Stimulated activated CD8-positive, alpha-beta memory T cell treated with anti-CD3 and anti-CD28 coated beads, Interleukin-2, amount 100 ng/mL, for 48 hours (primary cell): ENCODE results near the gene FYN.

Experiments
- DNase-seq, 2 donors: peaks; one replicate each; pipeline ENCODE4 v3.0.0-alpha.2; 2020; ENCODE audit warnings: low read depth in 2 of 2

The FYN gene

DNA sequence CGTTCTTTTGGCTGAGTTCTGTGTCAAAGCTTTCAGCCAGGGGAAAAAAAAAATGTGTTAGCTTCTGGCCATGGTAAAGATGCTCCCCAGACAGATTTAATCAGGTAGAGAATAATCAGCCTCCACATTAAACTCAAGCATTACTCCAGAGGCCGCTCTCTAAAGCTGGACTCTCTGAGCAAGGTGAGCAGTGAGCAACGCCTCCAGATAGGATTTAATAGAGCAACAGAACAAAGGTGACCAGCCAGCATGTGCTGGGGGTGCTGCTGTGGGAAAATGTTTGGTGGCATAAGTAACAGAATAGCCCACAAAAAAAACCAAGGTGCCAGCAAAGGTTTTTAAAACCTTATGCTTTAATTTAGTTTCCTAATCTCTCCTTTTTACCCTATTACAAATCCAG, 164.1 kb downstream of the FYN start:
- no peak for DNase-seq

GRCh38 chr6:111707773-111708172, 165.5 kb downstream of the FYN start:
- no peak for DNase-seq

- DNase-seq, result no peak
Observed at GRCh38 chr6:111706841-111707391, 166.3 kb downstream of the FYN start.

DNA sequence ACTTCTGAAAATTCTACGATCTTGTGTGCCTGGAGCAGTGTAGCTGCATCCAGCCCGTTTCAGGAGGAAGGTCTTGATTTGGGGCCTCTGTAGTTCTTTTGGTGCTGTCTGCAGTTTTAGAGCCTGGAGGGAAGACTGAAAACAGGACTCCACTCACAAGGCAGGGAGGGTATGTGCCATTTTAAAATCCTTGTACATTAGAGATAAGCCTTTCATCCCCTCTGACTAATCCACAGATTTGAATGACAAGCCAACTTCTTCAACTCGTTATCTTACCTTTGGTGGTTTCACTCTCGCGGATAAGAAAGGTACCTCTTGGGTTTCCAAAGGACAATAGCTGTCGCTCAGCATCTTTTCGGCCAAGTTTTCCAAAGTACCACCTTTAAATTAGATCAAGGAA, 169.5 kb downstream of the FYN start:
- no peak for DNase-seq

DNA sequence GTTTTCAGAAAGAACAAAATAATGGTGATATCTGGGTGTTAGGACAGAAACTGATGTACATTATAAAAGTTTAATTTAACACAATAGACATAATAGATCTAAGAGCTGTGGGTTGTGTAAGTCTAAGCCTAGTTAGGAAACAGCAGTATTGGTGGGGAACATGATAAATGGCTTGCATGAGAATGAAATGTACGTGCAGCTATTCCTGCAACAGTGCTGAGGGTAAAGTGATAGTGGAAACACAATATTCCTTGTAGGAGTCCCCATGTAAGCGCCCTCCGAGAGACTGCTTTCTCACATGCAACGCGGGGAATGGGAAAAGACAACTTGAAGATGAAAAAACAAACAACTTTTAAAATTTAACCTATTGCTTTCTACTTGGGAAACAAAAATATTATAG, 171.0 kb downstream of the FYN start:
- no peak for DNase-seq

DNA sequence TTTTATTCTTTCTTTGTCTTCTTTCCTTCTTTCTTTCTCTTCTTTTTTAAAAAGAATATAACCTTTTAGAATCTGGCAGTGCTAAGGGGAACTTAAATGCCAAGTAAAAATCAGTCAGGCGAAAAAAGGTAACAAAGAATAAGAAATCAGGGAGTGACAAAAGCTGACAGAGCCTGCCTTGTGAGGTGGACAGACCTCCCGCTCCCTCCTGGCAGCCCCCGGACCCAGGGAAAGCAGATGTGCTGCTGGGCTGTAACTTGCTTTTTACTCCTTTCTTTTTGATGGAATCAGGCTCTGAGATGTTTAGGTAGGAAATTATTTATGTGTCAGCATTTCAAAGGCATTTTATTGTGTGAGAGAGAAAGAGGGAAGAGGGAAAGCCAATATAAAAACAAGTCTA, 172.1 kb downstream of the FYN start:
- no peak for DNase-seq

- DNase-seq, result no peak
Observed at GRCh38 chr6:111700135-111700690, 173.0 kb downstream of the FYN start.

DNA sequence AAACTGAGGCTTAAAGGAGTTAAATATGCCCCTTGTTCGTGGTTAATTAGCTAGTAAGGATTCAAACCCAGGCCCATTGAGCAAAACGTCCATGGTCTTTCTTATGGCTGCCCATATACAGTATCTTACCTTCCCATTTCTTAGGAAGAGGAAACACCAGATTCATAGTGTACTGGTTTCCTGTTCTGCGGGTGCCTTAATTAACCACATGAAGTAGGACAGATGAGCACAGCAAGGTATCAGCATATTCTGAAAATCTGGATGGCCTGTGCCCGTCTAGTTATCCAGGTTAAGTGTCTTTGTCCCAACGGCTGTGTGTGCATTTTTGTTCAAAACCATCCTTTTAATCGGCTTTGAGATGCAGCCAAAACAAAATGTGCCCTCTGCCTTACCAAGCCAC, 174.1 kb downstream of the FYN start:
- no peak for DNase-seq

- DNase-seq, result no peak
Observed at GRCh38 chr6:111696814-111697213, 176.4 kb downstream of the FYN start.

GRCh38 chr6:111692327-111693164, 180.7 kb downstream of the FYN start:
- no peak for DNase-seq

GRCh38 chr6:111691345-111692225, 181.7 kb downstream of the FYN start:
- DNase-seq, result no peak

DNA sequence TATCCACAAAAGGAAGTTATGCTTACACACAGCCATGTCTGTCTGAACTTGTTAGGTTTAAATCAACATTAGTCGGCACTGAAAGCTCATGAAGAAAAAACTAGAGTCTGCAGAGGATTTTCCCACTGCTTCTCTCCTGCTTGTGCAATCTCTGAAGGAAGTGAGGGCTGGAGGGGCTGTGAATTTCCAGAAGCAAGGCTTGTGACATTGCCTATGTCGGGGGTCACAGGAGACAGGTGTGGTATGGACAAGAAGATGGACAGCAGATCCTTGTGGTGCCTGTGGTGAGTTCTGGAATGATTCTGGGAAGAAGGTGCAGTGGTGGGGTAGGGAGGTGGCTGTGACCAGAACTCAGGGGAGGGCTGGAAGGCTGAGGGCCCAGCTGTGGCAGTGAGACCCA, 183.3 kb downstream of the FYN start:
- DNase-seq, result no peak

- DNase-seq, result no peak
Observed at GRCh38 chr6:111689419-111689818, 183.8 kb downstream of the FYN start.

DNA sequence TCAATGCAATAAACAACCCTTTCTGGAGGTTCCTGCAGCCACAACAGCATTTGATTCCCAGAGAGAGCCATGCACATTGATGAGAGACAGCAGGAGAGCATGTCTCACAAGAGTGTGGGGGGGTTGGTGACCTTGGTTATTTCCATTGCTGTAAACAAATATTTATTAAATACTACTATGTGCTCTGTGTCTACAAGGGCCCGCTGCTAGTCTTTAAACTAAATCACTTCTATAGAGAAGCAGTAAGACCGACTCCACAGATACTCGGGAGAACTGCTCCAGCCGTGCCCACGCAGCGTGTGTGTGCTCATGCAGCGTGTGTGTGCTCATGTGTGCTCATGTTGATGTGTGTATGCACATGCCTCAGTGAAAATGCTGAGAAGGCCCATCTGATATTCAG, 184.9 kb downstream of the FYN start:
- no peak for DNase-seq

DNA sequence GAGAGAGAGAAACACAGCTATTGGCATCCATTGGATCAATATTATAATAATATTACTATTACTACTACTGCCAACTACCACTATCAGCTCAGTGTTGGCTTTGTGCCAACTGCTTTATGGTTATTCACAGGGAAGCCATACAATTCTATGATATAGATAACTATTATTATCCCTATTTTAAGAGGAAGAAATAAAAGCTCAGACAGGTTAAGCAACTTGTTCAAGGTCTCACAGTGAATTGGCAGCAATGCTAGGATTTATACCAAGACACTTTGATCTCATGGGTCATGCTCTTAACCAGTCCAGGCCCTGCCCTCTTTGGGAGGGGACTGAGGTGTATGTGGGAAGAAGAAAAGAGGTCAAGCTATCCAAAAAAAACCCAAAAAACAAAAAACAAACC, 185.6 kb downstream of the FYN start:
- no peak for DNase-seq

GRCh38 chr6:111686932-111687266, 186.4 kb downstream of the FYN start:
- no peak for DNase-seq

GRCh38 chr6:111686249-111686931, 186.9 kb downstream of the FYN start:
- no peak for DNase-seq

DNA sequence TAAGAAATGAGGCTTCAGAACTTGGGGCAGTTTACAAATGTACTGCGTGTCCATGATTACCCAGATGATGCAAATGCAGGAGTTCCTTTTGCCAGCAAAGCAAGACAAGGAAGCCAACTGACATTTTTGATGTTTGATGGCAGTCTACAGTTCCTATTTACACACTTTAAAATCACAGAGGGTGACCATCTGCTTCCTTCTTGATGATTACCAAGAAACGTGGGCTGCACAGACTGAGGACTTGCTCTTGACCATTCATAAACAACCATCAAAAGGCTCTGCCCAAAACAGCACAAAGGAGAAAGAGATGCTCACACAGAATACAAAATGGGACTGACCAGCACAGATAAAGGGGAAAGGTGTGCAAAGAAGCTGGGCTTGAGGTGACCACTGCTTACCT, 187.7 kb downstream of the FYN start:
- DNase-seq, result no peak

DNA sequence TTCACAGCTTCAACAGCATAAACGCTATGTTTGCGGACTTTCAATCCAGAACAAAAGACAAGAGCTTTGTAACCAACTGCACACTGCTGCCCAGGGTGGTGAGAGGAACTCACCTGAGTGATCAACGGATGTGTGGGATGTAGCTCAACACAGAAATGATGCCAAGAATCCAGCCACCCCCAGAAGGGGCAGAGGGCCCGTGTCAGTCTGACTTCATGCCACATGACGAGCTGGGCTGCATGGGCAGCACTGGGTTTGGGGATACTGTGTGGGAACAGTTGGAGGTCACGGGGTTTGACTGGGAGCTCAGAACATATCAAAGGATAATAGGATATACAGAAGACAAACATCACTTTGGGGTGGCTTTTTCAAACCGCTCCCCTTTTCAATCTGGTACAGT, 188.2 kb downstream of the FYN start:
- no peak for DNase-seq

GRCh38 chr6:111683749-111684267, 189.4 kb downstream of the FYN start:
- no peak for DNase-seq

GRCh38 chr6:111683157-111683556, 190.1 kb downstream of the FYN start:
- DNase-seq, result no peak

- DNase-seq, result no peak
Observed at GRCh38 chr6:111681860-111682259, 191.4 kb downstream of the FYN start.
